Measurements from ENCODE around the gene ALDH1B1.
A peak's percentile ranks its signal among the peaks of the same experiment; 100 is the strongest.
"Not testable (repeated sequence)": the region's sequence is repeated elsewhere in the genome, so short reads cannot be mapped to it uniquely, and the experiment has no call there.

The ALDH1B1 gene

DNA sequence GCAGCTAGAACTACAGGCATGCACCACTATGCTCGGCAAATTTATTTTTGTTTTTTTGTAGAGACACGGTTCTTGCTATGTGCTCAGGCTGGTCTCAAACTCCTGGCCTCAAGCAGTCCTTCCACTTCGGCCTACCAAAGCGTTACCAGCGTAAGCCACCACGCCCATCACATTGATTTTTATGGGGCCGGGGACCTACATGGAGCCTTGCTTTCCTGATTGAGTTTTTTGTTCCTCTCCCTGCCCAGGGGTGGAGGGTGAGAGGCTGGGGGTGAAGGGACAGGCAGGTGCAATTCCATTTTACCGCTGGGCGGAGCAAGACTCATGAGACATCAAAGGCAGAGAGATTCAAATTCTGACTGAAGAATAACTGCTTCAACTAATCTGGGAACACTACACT lies 1.9 kb downstream of the ALDH1B1 start:
- H4K20me1 ChIP-seq (ENCODE audit: insufficient read depth, low read length): no peaks in the 10 kb centered on the region
- DNase-seq (no peak), ATAC-seq (ENCODE audit: insufficient read depth, low read depth) (no peak)
- H3K27me3 ChIP-seq (ENCODE audit: insufficient read depth, low read length, poor library complexity): no peaks in the 10 kb centered on the region
- H3K4me2 ChIP-seq (ENCODE audit: insufficient read depth, low read length): peak overlapping the region; percentile 97; the same call in 1 of the 2 replicates
- peaks cover 24% of the 10 kb centered on the region for H3K36me3 ChIP-seq (ENCODE audit: insufficient read depth, low read length)
- TF ChIP-seq EZH2 (IDR thresholded peaks at IDR 0.05; ENCODE audit: borderline replicate concordance, low read depth, low read length, severe bottlenecking): no peak
- TF ChIP-seq, protein P1, sequence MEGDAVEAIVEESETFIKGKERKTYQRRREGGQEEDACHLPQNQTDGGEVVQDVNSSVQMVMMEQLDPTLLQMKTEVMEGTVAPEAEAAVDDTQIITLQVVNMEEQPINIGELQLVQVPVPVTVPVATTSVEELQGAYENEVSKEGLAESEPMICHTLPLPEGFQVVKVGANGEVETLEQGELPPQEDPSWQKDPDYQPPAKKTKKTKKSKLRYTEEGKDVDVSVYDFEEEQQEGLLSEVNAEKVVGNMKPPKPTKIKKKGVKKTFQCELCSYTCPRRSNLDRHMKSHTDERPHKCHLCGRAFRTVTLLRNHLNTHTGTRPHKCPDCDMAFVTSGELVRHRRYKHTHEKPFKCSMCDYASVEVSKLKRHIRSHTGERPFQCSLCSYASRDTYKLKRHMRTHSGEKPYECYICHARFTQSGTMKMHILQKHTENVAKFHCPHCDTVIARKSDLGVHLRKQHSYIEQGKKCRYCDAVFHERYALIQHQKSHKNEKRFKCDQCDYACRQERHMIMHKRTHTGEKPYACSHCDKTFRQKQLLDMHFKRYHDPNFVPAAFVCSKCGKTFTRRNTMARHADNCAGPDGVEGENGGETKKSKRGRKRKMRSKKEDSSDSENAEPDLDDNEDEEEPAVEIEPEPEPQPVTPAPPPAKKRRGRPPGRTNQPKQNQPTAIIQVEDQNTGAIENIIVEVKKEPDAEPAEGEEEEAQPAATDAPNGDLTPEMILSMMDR (IDR thresholded peaks at IDR 0.05; ENCODE audit: borderline replicate concordance, extremely low read depth, low read length, poor library complexity, severe bottlenecking): no peak
- H2AFZ ChIP-seq (ENCODE audit: low read depth, low read length): no peak overlapping the region
- no peak overlapping the region for H3K4me3 ChIP-seq (ENCODE audit: low read depth in 1 of 2, low read length in 2 of 2)
- no peaks in the 10 kb centered on the region for H3K9me3 ChIP-seq (ENCODE audit: insufficient read depth, low read length, severe bottlenecking)
- H3K27ac ChIP-seq (ENCODE audit: low read length): no peak overlapping the region
- no peak overlapping the region for H3K9ac ChIP-seq (ENCODE audit: low read depth, low read length)
- peaks cover 21% of the 10 kb centered on the region for H3K4me1 ChIP-seq (ENCODE audit: insufficient read depth, low read length)
- peaks cover 24% of the 10 kb centered on the region for H3K79me2 ChIP-seq (ENCODE audit: insufficient read depth, low read length)

DNA sequence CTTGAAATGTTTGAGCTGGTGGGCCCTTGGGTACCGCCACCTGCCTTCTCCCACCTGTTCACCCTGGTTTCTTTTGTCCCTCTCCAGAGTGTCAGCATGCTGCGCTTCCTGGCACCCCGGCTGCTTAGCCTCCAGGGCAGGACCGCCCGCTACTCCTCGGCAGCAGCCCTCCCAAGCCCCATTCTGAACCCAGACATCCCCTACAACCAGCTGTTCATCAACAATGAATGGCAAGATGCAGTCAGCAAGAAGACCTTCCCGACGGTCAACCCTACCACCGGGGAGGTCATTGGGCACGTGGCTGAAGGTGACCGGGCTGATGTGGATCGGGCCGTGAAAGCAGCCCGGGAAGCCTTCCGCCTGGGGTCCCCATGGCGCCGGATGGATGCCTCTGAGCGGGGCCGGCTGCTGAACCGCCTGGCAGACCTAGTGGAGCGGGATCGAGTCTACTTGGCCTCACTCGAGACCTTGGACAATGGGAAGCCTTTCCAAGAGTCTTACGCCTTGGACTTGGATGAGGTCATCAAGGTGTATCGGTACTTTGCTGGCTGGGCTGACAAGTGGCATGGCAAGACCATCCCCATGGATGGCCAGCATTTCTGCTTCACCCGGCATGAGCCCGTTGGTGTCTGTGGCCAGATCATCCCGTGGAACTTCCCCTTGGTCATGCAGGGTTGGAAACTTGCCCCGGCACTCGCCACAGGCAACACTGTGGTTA lies 3.3 kb downstream of the ALDH1B1 start:
- Histone ChIP-seq H2AFZ (ENCODE audit: low read depth, low read length) (no peak overlapping the region), H3K79me2 (ENCODE audit: insufficient read depth, low read length) (peaks cover 24% of the 10 kb centered on the region), H3K27me3 (ENCODE audit: insufficient read depth, low read length, poor library complexity) (no peaks in the 10 kb centered on the region), H3K9ac (ENCODE audit: low read depth, low read length) (no peak overlapping the region), H4K20me1 (ENCODE audit: insufficient read depth, low read length) (no peaks in the 10 kb centered on the region), H3K4me3 (ENCODE audit: low read depth in 1 of 2, low read length in 2 of 2) (no peak overlapping the region), H3K27ac (ENCODE audit: low read length) (no peak overlapping the region), H3K9me3 (ENCODE audit: insufficient read depth, low read length, severe bottlenecking) (no peaks in the 10 kb centered on the region), H3K4me1 (ENCODE audit: insufficient read depth, low read length) (peaks cover 21% of the 10 kb centered on the region), H3K36me3 (ENCODE audit: insufficient read depth, low read length) (peaks cover 24% of the 10 kb centered on the region), H3K4me2 (ENCODE audit: insufficient read depth, low read length) (no peak overlapping the region)
- ATAC-seq (ENCODE audit: insufficient read depth, low read depth) (no peak), DNase-seq (no peak)
- no peak for TF ChIP-seq EZH2 (IDR thresholded peaks at IDR 0.05; ENCODE audit: borderline replicate concordance, low read depth, low read length, severe bottlenecking)
- TF ChIP-seq, protein P1 (IDR thresholded peaks at IDR 0.05; ENCODE audit: borderline replicate concordance, extremely low read depth, low read length, poor library complexity, severe bottlenecking): no peak

DNA sequence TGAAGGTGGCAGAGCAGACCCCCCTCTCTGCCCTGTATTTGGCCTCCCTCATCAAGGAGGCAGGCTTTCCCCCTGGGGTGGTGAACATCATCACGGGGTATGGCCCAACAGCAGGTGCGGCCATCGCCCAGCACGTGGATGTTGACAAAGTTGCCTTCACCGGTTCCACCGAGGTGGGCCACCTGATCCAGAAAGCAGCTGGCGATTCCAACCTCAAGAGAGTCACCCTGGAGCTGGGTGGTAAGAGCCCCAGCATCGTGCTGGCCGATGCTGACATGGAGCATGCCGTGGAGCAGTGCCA lies 3.8 kb downstream of the ALDH1B1 start:
- Histone ChIP-seq H3K27ac (ENCODE audit: low read length) (no peak overlapping the region), H3K9ac (ENCODE audit: low read depth, low read length) (no peak overlapping the region), H2AFZ (ENCODE audit: low read depth, low read length) (no peak overlapping the region), H3K4me3 (ENCODE audit: low read depth in 1 of 2, low read length in 2 of 2) (no peak overlapping the region), H3K4me1 (ENCODE audit: insufficient read depth, low read length) (peaks cover 21% of the 10 kb centered on the region), H3K27me3 (ENCODE audit: insufficient read depth, low read length, poor library complexity) (no peaks in the 10 kb centered on the region), H3K4me2 (ENCODE audit: insufficient read depth, low read length) (no peak overlapping the region), H4K20me1 (ENCODE audit: insufficient read depth, low read length) (no peaks in the 10 kb centered on the region), H3K79me2 (ENCODE audit: insufficient read depth, low read length) (peaks cover 24% of the 10 kb centered on the region), H3K9me3 (ENCODE audit: insufficient read depth, low read length, severe bottlenecking) (no peaks in the 10 kb centered on the region), H3K36me3 (ENCODE audit: insufficient read depth, low read length) (peaks cover 24% of the 10 kb centered on the region)
- no peak for DNase-seq
- no peak for ATAC-seq (ENCODE audit: insufficient read depth, low read depth)
- no peak for TF ChIP-seq EZH2 (IDR thresholded peaks at IDR 0.05; ENCODE audit: borderline replicate concordance, low read depth, low read length, severe bottlenecking)
- TF ChIP-seq, protein P1 (IDR thresholded peaks at IDR 0.05; ENCODE audit: borderline replicate concordance, extremely low read depth, low read length, poor library complexity, severe bottlenecking): no peak

DNA sequence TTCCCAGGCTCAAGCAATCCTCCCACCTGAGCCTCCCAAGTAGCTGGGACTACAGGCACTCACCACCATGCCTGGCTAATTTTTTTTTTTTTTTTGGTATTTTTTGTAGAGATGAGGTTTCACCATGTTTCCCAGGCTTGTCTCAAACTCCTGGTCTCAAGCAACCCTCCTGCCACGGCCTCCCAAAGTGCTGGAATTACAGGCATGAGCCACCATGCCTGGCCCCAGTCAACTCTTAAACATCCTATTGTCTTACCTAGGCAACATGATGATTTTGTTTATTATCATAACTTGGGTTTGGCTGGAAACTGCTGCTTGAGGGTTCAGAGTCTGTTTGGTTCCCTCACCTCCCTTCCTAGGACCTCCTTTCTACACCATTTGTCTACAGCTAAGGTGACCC lies 6.7 kb downstream of the ALDH1B1 start:
- not testable (repeated sequence) for H4K20me1 ChIP-seq (ENCODE audit: insufficient read depth, low read length); H3K79me2 ChIP-seq (ENCODE audit: insufficient read depth, low read length); H3K27me3 ChIP-seq (ENCODE audit: insufficient read depth, low read length, poor library complexity); H2AFZ ChIP-seq (ENCODE audit: low read depth, low read length); ATAC-seq (ENCODE audit: insufficient read depth, low read depth); H3K4me3 ChIP-seq (ENCODE audit: low read depth in 1 of 2, low read length in 2 of 2); H3K9ac ChIP-seq (ENCODE audit: low read depth, low read length); DNase-seq; H3K9me3 ChIP-seq (ENCODE audit: insufficient read depth, low read length, severe bottlenecking); H3K4me1 ChIP-seq (ENCODE audit: insufficient read depth, low read length); H3K4me2 ChIP-seq (ENCODE audit: insufficient read depth, low read length); H3K27ac ChIP-seq (ENCODE audit: low read length)
- peaks cover 24% of the 10 kb centered on the region for H3K36me3 ChIP-seq (ENCODE audit: insufficient read depth, low read length)

All from DND-41 (cell line).